Common myeloid progenitor, CD34-positive (primary cell): ENCODE measurements around the gene CCDC71L.
A peak's percentile ranks its signal among the peaks of the same experiment; 100 is the strongest.
"Not testable (repeated sequence)": the region's sequence is repeated elsewhere in the genome, so short reads cannot be mapped to it uniquely, and the experiment has no call there.

Experiments used
- CTCF ChIA-PET: fragments of 350-600 bp; sonication (Branson Sonifier 250); formaldehyde crosslinking; loops from one replicate; lab custom pipeline; 2021; ENCODE audit warnings: antibody characterized with exemption; lab: Charles Lee
- POLR2A ChIA-PET: fragments of 350-600 bp; sonication (Branson Sonifier 250); formaldehyde crosslinking; loops from one replicate; lab custom pipeline; 2021; ENCODE audit warnings: antibody characterized with exemption; lab: Charles Lee
- DNase-seq, 3 donors: peaks; one replicate each; pipeline versions ENCODE4 v3.0.0 to v3.0.0-alpha.2; 2013
- H3K27ac ChIP-seq, 2 experiments: 1 replicate in 1 of 2; 2 replicates in 1 of 2; pipeline ENCODE4 v1.7.0; 2013; ENCODE audit warnings: inconsistent platforms in 2 of 2, low read length in 2 of 2, mild to moderate bottlenecking in 2 of 2, low read depth in 1 of 2, moderate library complexity in 1 of 2; ENCODE audit not compliant: severe bottlenecking in 2 of 2, insufficient read depth in 1 of 2, poor library complexity in 1 of 2
- H3K27me3 ChIP-seq, 5 experiments: replicated peaks in 2 of 5; 1 replicate in 3 of 5; 2 replicates in 2 of 5; pipeline versions ENCODE4 v1.6.1 to v1.7.0; 2013; ENCODE audit warnings: low read length in 4 of 5, mild to moderate bottlenecking in 2 of 5, moderate library complexity in 2 of 5, inconsistent platforms in 1 of 5; ENCODE audit not compliant: insufficient read depth in 5 of 5, control insufficient read depth in 4 of 5
- H3K36me3 ChIP-seq, 4 experiments: 1 replicate in 2 of 4; 2 replicates in 2 of 4; pipeline versions ENCODE4 v1.6.1 to v1.7.0; 2013; ENCODE audit warnings: low read length in 3 of 4, control low read depth in 1 of 4, mild to moderate bottlenecking in 1 of 4; ENCODE audit not compliant: control insufficient read depth in 4 of 4, insufficient read depth in 4 of 4
- H3K4me1 ChIP-seq, 4 experiments: 1 replicate in 3 of 4; 2 replicates in 1 of 4; pipeline versions ENCODE4 v1.6.1 to v1.7.1; 2013; ENCODE audit warnings: low read length in 3 of 4, mild to moderate bottlenecking in 3 of 4, control low read depth in 1 of 4, inconsistent platforms in 1 of 4, moderate library complexity in 1 of 4; ENCODE audit not compliant: control insufficient read depth in 4 of 4, insufficient read depth in 4 of 4; ENCODE audit errors: control extremely low read depth in 1 of 4
- H3K4me3 ChIP-seq, 7 experiments: 1 replicate in 4 of 7; 2 replicates in 3 of 7; pipeline versions ENCODE4 v1.5.1 to v1.7.0; 2013; ENCODE audit warnings: mild to moderate bottlenecking in 7 of 7, low read length in 6 of 7, moderate library complexity in 6 of 7, inconsistent platforms in 2 of 7, low read depth in 2 of 7, control low read depth in 1 of 7; ENCODE audit not compliant: insufficient read depth in 4 of 7, control insufficient read depth in 1 of 7; ENCODE audit errors: extremely low read depth in 1 of 7
- H3K9me3 ChIP-seq, 5 experiments: 1 replicate in 4 of 5; 2 replicates in 1 of 5; pipeline versions ENCODE4 v1.6.1 to v1.7.1; 2013; ENCODE audit warnings: low read length in 4 of 5, mild to moderate bottlenecking in 2 of 5, inconsistent platforms in 1 of 5, low read depth in 1 of 5, moderate library complexity in 1 of 5; ENCODE audit not compliant: control insufficient read depth in 4 of 5, insufficient read depth in 2 of 5; ENCODE audit errors: control extremely low read depth in 1 of 5
- WGBS: methylation state at CpG from one replicate; pipeline ENCODE4 v1.1.5; 2013; ENCODE audit not compliant: insufficient coverage; 5-methylcytosine and 5-hydroxymethylcytosine counted together

The CCDC71L gene

DNA sequence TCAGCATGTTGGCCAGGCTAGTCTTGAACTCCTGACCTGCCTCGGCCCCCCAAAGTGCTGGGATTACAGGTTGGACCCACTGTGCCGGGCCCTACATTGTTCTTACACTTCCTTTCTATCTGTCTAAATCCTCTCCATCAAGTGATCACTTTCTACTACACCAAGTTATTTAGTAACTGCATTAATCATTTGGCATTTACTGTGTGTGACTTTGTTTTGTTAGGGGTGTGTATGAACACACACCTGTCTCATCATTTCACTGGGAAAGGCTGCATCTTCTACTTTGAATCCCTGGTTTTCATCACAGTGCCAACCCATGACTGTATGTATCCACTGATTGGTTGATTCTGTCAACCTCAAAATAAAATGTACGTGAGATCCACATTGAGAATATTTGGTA, 23.0 kb upstream of the CCDC71L start:
- Histone ChIP-seq H3K4me1 (peaks cover 0 to 10% (median 2%) of the 10 kb centered on the region in 4 experiments), H3K27ac (no peak overlapping the region), H3K9me3 (no peaks in the 10 kb centered on the region), H3K4me3 (no peak overlapping the region), H3K27me3 (no peaks in the 10 kb centered on the region), H3K36me3 (no peaks in the 10 kb centered on the region)
- WGBS = 100% methylated on average over 1 of the region's 3 CpGs
- ChIA-PET POLR2A (no interaction called here), CTCF (no interaction called here)
- no peak for DNase-seq

DNA sequence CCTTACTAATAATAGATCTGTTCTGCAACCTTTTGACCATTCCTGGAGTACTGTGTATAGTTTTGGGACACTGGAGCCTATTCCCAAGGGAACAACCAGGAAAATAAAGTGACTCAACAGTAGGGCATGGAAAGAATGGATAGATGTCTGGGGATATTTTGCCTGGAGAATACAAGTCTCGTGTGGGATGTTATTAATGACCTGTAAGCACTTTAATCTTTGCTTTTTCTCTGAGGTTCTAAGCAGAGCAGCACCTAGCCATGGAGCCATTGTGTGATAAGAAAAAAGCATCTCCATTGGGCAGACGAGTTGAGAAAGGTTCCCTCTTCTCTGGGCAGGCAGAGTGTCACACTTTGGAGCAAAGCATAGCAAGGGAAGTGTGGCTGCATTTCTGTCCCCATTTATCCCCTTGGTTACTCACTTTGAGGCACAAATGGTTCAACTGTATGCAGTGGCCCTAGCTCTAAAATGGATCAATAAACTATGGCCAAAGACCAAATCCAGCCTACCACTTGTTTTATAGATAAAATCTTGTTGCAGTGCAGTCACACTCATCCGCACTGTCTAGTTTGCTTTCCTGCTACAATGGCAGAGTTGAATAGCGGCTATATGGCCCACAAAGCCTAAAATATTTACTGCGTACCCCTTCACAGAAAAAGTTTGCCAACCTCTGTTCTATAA, 21.0 kb upstream of the CCDC71L start:
- Histone ChIP-seq H3K27ac (no peak overlapping the region), H3K36me3 (no peaks in the 10 kb centered on the region), H3K9me3 (no peaks in the 10 kb centered on the region), H3K27me3 (no peaks in the 10 kb centered on the region), H3K4me3 (no peak overlapping the region), H3K4me1 (peaks cover 0 to 15% (median 3%) of the 10 kb centered on the region in 4 experiments)
- ChIA-PET POLR2A (no interaction called here), CTCF (interaction anchor here (1.4 to 3.6 kb wide), 2 partner anchors 19 to 49 kb away, joined by 5 to 10 read pairs; no protein-coding TSS in a partner anchor)
- DNase-seq = no peak
- WGBS = 71% methylated on average over 5 of the region's 5 CpGs

DNA sequence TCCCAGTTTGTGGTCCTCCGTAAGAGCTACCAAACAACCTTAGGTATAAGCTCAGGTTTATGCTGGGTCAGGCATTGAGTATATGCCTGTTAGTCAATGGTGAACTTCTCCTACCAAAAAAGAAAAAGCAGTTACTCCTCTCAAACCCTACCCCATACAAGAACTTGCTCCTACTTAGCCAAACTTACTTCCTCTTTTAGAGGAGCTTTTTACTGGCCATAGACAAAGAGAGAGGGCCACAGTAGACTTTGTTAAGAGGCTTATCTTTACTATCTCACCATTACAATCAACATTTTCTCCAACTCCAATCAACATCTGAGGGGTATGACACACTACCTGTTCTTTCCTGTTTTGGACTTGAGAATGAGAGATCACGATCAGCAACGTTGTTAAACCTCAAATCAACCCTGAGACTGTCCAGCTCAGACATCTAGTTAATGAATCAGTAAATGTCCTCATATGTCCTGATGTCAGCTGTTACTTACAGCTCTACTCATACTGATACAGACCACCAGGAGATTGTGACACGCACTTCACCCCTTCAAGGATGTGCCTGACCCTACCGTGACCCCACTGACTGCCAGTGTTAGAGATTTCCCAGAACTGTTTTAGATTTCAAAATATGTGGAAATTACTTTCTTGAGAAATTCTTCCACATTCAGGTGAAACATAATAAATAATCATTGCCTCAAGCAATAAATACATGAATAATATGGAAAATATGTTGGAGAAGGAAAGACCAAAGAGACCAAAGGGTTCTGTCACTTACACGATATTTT, 18.4 kb upstream of the CCDC71L start:
- whole genome bisulfite sequencing = 50% methylated on average over 3 of the region's 6 CpGs
- H3K27ac ChIP-seq = peak overlapping the region in 1 of 2 experiments; percentile 36
- H3K9me3 ChIP-seq = no peaks in the 10 kb centered on the region
- ChIA-PET CTCF (interaction anchor here (0.9 to 3.6 kb wide), 12 partner anchors 9 to 91 kb away, joined by 3 to 14 read pairs (median 4); partner anchors contain the start of gene CCDC71L), POLR2A (no interaction called here)
- peaks cover 0 to 15% (median 3%) of the 10 kb centered on the region in 4 experiments for H3K4me1 ChIP-seq
- DNase-seq = peak; percentile 20 to 74 (median 58)
- no peaks in the 10 kb centered on the region for H3K36me3 ChIP-seq
- H3K27me3 ChIP-seq = no peaks in the 10 kb centered on the region
- no peak overlapping the region for H3K4me3 ChIP-seq

DNA sequence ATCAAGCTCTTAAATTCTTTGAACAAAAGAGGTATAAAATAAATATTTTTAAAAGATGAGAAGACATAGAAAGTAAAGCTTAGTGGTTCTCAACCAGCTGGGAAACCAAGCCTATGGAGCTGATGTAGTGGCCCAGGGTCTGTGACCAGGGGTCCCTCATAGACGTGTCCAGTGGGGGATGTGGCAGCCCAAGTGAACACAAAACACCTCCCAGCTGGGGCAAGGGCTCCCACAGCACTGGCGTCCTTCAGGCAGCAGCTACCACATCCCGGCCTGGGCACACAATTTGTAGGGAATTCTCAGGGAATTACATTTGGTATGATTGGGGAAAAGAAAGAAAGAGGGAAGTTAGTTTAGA, 17.8 kb upstream of the CCDC71L start:
- H3K4me3 ChIP-seq = no peak overlapping the region
- POLR2A ChIA-PET = no interaction called here
- peaks cover 0 to 15% (median 3%) of the 10 kb centered on the region in 4 experiments for H3K4me1 ChIP-seq
- CTCF ChIA-PET = interaction anchor here (0.9 to 3.6 kb wide), 11 partner anchors 9 to 90 kb away, joined by 3 to 14 read pairs (median 4); partner anchors contain the start of gene CCDC71L
- H3K36me3 ChIP-seq = no peaks in the 10 kb centered on the region
- DNase-seq = no peak
- peak overlapping the region in 1 of 2 experiments; percentile 36 for H3K27ac ChIP-seq
- no peaks in the 10 kb centered on the region for H3K9me3 ChIP-seq
- WGBS = 100% methylated on average over 2 of the region's 3 CpGs
- H3K27me3 ChIP-seq = no peaks in the 10 kb centered on the region

DNA sequence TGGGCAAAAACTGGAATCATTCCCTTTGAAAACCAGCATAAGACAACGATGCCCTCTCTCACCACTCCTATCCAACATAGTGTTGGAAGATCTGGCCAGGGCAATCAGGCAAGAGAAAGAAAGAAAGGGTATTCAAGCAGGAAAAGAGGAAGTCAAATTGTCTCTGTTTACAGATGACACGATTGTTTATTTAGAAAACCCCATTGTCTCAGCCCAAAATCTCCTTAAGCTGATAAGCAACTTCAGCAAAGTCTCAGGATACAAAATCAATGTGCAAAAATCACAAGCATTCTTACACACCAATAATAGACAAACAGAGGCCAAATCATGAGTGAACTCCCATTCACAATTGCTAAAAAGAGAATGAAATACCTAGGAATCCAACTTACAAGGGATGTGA, 15.5 kb upstream of the CCDC71L start:
- H3K36me3 ChIP-seq, DNase-seq, H3K4me3 ChIP-seq, POLR2A ChIA-PET, H3K27ac ChIP-seq, CTCF ChIA-PET, H3K9me3 ChIP-seq, H3K27me3 ChIP-seq: not testable (repeated sequence)
- H3K4me1 ChIP-seq = peaks cover 0 to 15% (median 3%) of the 10 kb centered on the region in 4 experiments
- WGBS = no CpG with 5 or more reads among the region's 2 CpGs

DNA sequence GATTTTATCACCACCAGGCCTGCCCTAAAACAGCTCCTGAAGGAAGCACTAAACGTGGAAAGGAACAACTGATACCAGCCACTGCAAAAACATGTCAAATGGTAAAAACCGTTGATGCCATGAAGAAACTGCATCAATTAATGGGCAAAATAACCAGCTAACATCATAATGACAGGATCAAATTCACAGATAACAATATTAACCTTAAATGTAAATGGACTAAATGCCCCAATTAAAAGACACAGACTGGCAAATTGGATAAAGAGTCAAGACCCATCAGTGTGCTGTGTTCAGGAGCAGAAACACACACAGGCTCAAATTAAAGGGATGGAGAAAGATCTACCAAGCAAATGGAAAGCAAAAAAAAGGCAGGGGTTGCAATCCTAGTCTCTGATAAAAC, 12.7 kb upstream of the CCDC71L start:
- POLR2A ChIA-PET = interaction anchor here (0.6 kb wide), 1 partner anchor 38 kb away, joined by 4 read pairs; no protein-coding TSS in a partner anchor
- H3K4me3 ChIP-seq, H3K27me3 ChIP-seq, CTCF ChIA-PET, H3K27ac ChIP-seq, DNase-seq, H3K4me1 ChIP-seq, H3K36me3 ChIP-seq, H3K9me3 ChIP-seq: not testable (repeated sequence)
- no CpG with 5 or more reads among the region's 2 CpGs for WGBS

DNA sequence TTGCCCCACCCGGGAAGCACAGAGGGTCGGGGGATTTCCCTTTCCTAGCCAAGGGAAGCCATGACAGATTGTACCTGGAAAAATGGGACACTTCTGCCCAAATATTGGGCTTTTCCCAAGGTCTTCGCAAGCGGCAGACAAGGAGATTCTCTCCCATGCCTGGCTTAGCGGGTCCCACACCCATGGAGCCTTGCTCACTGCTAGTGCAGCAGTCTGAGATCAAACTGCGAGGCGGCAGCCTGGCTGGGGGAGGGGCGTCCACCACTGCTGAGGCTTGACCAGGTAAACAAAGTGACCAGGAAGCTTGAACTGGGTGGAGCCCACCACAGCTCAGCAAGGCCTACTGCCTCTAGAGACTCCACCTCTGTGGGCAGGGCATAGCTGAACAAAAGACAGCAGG, 11.0 kb upstream of the CCDC71L start:
- H3K4me1 ChIP-seq, H3K27me3 ChIP-seq, POLR2A ChIA-PET, H3K9me3 ChIP-seq, DNase-seq, H3K36me3 ChIP-seq, H3K27ac ChIP-seq, CTCF ChIA-PET, H3K4me3 ChIP-seq: not testable (repeated sequence)
- WGBS = 91% methylated on average over 8 of the region's 8 CpGs
